Measurements from ENCODE around the gene CHRNB2.
"Not testable (repeated sequence)": the region's sequence is repeated elsewhere in the genome, so short reads cannot be mapped to it uniquely, and the experiment has no call there.

Gene CHRNB2, protein sequence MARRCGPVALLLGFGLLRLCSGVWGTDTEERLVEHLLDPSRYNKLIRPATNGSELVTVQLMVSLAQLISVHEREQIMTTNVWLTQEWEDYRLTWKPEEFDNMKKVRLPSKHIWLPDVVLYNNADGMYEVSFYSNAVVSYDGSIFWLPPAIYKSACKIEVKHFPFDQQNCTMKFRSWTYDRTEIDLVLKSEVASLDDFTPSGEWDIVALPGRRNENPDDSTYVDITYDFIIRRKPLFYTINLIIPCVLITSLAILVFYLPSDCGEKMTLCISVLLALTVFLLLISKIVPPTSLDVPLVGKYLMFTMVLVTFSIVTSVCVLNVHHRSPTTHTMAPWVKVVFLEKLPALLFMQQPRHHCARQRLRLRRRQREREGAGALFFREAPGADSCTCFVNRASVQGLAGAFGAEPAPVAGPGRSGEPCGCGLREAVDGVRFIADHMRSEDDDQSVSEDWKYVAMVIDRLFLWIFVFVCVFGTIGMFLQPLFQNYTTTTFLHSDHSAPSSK
- total RNA-seq: 0 to 0.15 (median 0.06) reads per million in 4 donors

GRCh38 chr1:154567386-154568156 is at the start of gene CHRNB2:
CHRNB2 (plus strand) TSS chr1:154567778; CDS start chr1:154568045, 267 bp downstream.
- peak; percentile 54 to 73 (median 62) for DNase-seq

- DNase-seq: no peak
Measured at GRCh38 chr1:154519591-154519991, 48.0 kb upstream of the CHRNB2 start.

- DNase-seq: no peak
Measured at GRCh38 chr1:154520333-154520732, 47.2 kb upstream of the CHRNB2 start.

DNA sequence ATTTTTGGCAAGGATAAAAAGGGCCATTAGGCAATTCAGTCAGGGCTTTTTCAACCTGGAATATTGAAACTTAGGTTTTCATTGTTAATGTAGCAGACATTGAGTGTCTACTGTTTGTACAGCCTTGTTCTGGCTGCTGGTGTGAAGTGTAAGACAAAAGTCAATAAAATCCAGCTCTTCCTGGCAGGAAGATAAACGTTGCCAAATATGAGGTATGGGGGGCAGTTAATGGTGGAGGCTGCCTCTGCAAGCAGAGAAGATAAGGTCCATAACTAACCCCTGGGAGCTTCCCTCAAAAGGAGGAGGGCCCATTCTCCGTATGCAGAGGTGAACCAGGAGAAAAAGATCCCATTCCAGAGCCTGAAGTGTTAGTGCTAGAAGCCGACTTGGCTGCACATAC is 45.9 kb upstream of the CHRNB2 start:
- DNase-seq: no peak

DNA sequence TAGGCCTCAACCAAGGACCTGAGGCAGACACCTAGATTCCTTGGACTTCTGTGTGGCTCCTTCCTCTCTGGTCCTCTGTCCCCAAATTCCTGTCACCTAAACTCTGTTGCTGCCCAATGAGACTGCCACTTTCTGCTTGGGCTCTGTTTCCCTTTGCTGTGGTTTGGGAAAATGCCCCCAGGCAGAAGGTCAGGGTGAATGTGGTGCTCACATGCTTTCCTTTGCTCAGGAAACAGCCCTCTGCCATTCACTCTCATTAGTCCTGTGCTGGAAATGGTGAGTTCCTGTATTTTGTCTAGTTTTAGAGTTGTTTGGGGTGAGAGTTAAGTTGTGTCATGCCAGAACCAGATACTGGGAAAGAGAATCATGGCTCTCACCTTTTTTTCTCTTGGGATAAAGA is 42.7 kb upstream of the CHRNB2 start:
- DNase-seq: no peak

DNA sequence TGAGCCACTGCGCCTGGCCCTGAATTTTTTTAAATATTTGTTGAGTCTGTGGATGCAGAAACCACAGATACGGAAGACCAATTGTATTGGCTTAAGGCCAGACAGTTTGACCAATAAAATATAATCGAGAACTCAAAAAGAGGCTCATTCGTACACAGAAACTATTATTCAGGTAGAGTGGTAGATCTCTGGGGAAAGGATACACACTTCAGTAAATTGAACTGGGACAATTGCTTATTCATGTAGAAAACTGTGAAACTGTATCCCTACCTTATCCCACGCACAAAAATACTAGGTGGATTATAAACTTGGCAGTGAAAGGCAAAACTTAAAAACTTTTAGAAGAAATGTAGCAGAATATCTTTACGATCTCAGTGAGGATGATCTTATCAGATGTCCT is 40.4 kb upstream of the CHRNB2 start:
- DNase-seq: no peak

DNA sequence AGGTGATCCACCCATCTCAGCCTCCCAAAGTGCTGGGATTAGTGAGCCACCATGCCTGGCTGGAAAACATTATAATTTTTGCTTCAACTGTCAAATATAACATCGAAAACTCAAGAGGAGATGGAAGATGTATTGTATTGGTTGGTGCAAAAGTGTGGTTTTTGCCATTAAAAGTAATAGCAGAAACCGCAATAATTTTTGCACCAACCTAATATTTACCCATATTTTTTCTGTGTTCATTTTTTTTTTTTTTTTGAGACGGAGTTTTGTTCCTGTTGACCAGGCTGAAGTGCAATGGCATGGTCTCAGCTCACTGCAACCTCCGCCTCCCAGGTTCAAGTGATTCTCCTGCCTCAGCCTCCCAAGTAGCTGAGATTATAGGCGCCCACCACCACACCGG is 38.3 kb upstream of the CHRNB2 start:
- no peak for DNase-seq

- DNase-seq: not testable (repeated sequence)
Measured at GRCh38 chr1:154531950-154532349, 35.6 kb upstream of the CHRNB2 start.

DNA sequence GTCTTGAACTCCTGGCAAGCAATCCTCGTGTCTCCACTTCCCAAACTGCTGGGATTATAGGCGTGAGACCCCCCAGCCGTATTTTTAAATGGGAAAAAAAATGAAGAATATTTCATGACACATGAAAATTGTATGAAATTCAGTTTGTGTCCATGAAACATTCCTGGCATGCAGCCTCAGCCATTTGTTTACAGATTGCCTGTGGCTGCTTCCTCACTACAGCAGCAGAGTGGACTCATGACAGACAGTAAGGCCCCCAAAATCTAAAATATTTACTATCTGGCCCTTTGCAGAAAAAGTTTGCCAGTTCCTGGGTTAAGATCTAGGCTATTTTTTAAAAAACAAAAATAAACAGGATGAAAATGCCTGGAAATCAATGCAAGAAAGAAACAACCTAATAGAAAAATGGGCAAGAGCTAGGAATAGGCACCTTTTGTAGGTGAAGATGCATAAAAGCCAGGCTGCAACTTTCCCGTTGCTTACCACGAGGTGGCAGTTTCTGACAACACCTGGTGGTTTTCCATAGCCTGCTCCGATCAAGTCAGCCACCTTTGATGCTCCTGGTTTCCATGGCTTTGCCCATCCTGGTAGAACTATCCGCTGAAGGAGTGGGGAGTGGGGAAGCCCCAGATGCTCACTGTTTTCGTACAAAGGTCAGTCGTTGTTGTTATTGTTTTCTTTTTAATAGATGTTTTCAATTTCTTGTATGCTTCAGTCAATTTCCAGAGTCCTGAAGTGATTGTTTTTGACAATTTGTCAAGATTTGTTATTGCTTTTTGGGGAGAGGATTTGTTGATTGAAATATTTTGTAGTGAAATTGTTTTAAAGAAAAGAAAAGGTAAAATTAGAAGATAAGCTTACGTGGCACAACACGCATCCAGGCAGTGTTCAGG is 33.4 kb upstream of the CHRNB2 start:
- no peak for DNase-seq

GRCh38 chr1:154536570-154536969 is 31.0 kb upstream of the CHRNB2 start:
- DNase-seq: no peak

DNA sequence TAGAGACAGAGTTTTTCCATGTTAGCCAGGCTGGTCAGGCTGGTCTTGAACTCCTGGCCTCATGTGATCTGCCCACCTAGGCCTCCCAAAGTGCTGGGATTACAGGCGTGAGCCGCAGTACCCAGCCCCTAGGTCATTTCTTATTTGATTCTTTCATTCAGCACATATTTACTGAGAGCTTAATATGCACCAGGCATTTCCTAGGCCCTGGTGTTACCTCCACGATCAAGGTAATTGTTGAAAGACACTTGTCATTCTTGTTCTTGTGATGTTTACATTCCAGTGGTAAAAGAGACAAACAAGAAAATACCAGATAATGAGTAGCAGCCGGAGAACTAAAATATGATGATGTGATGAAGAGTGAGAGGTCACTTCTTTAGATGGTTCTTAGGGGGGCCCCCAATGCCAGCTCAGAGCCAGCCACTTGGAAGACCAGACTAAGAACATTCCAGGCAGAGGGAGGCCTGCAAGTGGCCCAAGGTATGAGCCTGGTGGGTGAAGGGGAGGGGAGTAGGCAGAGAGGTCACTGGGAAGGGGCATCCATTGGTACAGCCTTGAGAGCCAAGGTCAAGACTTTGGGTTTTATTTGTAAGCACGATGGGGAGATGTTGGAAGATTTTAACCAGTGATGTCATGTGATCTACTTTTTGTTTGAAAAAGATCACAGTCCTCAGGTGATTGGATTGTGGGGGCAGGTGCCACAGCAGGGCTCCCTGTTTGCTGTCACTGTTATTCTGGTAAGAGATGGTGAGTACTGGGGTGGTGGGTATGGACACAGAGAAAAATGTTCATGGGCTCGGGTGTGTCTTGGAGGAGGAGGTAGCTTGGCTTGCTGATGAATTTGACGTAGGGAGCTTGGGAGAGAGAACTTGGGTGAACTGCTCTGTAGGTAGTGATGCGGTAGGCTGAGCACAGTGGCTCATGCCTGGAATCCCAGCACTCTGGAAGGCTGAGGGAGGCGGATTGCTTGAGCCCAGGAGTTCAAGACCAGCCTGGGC is 27.8 kb upstream of the CHRNB2 start:
- no peak for DNase-seq

GRCh38 chr1:154541231-154541630 is 26.3 kb upstream of the CHRNB2 start:
- DNase-seq: no peak

GRCh38 chr1:154546264-154547063 is 21.1 kb upstream of the CHRNB2 start:
- DNase-seq: peak in 4 of 5 donors; percentile 28 to 56 (median 38)

DNA sequence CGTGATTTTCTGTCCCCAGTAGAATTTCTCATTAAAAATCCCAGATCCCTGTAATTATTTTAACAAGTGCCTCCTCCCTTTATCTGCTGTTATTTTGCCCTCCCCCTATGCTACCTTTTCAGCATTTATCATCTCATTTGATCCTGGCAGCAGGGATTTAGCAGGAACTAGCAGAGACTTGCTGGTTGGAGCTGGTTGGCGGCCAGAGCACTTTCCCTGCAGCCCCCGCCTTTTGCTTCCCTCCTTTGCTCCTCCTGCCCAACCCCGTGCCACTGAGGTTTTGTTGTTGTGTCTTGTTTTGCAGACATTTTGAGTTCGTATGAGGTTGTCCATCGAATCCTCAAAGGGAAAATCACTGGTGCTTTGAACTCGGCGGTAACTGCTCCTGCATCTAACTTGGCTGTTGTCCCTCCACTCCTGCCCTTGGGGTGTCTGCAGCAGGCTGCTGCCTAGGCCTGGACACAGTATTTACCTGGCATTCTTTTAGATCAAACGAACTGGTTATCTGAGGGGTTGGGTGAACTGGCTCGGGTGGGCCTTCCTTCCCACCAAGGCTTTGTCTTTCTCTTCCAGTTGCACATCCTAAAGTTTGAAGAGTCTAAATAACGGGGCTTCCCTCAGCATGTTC is 20.4 kb upstream of the CHRNB2 start:
- no peak for DNase-seq

DNA sequence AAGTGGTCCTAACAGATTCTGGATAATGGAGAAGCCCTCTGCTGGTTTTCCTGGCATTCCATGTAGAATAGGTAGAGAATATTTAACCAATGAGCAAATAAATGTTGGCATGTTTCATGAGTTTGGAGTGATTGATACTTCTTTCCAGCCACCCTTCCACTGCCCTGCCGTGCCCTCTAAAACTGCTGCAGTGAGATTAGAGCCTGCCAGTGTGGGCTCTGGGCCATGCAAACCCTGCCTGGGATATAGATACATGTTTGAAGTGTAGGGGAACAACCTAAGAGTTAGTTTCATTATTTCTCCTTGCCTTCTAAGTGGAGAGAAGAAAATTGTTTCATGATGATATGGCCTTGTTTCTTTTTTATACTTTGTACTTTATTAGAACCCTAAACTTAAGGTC is 19.6 kb upstream of the CHRNB2 start:
- no peak for DNase-seq

DNA sequence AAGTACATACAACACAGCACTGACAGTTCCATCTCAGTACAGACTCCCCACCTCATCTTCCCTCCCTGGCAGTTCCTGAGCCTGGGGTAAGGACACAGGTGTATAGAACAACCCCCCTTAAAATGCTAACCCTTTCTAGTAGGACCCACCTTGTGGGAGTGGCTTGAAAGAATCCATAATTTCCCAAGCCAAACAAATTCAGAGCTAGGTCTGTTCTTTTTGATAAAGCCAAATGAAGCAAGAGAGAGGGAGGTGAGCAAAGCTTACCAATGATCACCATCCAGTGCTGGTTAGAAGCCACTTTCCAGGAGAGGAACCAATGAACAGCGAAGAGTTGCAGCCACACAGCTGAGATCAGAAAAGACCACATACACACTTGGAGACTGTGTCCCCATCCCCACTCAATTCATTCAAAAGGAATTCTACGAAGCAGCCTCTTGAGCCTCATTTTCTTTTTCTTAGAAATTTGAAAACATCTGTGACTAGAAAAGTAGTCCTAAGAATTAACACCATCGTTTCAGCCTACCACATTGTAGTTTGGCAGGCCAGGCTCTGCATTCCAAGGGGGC is 18.3 kb upstream of the CHRNB2 start:
- no peak for DNase-seq

- DNase-seq: no peak
Measured at GRCh38 chr1:154550070-154550469, 17.5 kb upstream of the CHRNB2 start.

- DNase-seq: no peak
Measured at GRCh38 chr1:154550657-154551056, 16.9 kb upstream of the CHRNB2 start.

- no peak for DNase-seq
Measured at GRCh38 chr1:154551474-154551873, 16.1 kb upstream of the CHRNB2 start.

GRCh38 chr1:154552036-154552435 is 15.5 kb upstream of the CHRNB2 start:
- DNase-seq: no peak
